ENCODE measurements around the gene SLC15A3.

Gene SLC15A3

GRCh38 chr11:60930394-60930793 is 21.6 kb downstream of the SLC15A3 start:
- no peak overlapping the region for H2AFZ ChIP-seq (ENCODE audit: low read depth, low read length)
- no peaks in the 10 kb centered on the region for H3K27me3 ChIP-seq (ENCODE audit: insufficient read depth, low read length)
- H3K36me3 ChIP-seq (ENCODE audit: insufficient read depth, low read length): peaks cover 73% of the 10 kb centered on the region
- peaks cover 15% of the 10 kb centered on the region for H3K4me1 ChIP-seq (ENCODE audit: insufficient read depth, low read length)
- no peaks in the 10 kb centered on the region for H3K9me3 ChIP-seq (ENCODE audit: low read length)
- H3K4me3 ChIP-seq (ENCODE audit: low read length): no peak overlapping the region

DNA sequence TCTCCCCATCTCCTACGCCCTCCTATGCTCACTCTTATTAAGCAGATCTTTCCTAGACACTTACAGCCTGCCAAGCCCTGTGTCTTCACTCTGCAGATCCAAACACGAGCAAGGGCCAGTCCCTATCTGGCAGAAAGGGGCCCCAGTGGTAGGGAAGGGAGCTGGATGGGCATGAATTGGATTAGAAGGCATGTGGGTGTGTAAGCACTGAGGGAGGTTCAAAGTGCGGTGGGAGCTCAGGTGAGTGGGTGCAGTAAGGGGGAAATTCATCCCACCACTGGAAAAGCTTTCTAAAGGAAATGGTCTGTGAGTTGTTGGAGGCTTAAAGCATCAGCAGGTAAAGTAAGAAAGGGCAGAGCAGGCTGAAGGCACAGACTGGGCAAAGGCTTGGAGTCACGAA is 22.2 kb downstream of the SLC15A3 start:
- Histone ChIP-seq H2AFZ (ENCODE audit: low read depth, low read length) (no peak overlapping the region), H3K36me3 (ENCODE audit: insufficient read depth, low read length) (peaks cover 68% of the 10 kb centered on the region)

DNA sequence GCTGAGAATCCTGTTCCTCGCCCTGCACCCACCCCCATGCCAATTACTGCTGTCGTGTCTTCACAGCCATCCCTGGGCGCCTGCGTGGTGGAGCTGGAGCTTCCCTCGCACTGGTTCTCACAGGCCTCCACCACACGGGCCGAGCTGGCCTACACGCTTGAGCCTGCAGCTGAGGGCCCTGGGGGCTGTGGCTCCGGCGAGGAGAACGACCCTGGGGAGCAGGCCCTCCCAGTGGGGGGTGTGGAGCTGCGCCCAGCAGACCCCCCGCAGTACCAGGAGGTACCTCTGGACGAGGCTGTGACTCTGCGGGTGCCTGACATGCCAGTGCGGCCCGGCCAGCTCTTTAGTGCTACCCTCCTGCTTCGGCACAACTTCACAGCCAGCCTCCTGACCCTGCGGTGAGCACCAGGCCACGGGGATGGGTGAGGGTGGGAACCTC is 23.4 kb downstream of the SLC15A3 start:
- Histone ChIP-seq H2AFZ (ENCODE audit: low read depth, low read length) (no peak overlapping the region), H3K4me1 (ENCODE audit: insufficient read depth, low read length) (peaks cover 24% of the 10 kb centered on the region), H3K36me3 (ENCODE audit: insufficient read depth, low read length) (peaks cover 62% of the 10 kb centered on the region), H3K9me3 (ENCODE audit: low read length) (no peaks in the 10 kb centered on the region), H3K27me3 (ENCODE audit: insufficient read depth, low read length) (no peaks in the 10 kb centered on the region), H3K4me3 (ENCODE audit: low read length) (no peak overlapping the region)

More for the DNA sequence above, 22.2 kb downstream of the SLC15A3 start:
- Histone ChIP-seq H3K4me3 (ENCODE audit: low read length) (no peak overlapping the region), H3K27me3 (ENCODE audit: insufficient read depth, low read length) (no peaks in the 10 kb centered on the region), H3K4me1 (ENCODE audit: insufficient read depth, low read length) (peaks cover 19% of the 10 kb centered on the region), H3K9me3 (ENCODE audit: low read length) (no peaks in the 10 kb centered on the region)

DNA sequence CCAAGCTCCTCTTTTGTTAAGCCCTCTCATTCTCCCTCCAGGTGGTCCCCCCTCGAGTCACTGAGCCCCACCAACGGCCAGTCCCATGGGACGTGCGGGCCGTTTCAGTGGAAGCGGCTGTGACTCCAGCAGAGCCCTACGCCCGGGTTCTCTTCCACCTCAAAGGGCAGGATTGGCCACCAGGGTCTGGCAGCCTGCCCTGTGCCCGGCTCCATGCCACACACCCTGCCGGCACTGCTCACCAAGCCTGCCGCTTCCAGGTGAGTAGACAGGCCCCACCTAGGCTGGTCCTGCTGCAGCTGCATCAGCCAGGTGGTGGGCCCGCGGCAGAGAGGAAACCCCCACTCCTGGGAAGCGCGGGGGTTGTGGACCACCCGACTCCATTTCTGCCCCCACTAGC is 24.4 kb downstream of the SLC15A3 start:
- H3K36me3 ChIP-seq (ENCODE audit: insufficient read depth, low read length): peaks cover 60% of the 10 kb centered on the region
- peaks cover 21% of the 10 kb centered on the region for H3K4me1 ChIP-seq (ENCODE audit: insufficient read depth, low read length)
- no peak overlapping the region for H2AFZ ChIP-seq (ENCODE audit: low read depth, low read length)
- no peak overlapping the region for H3K4me3 ChIP-seq (ENCODE audit: low read length)
- H3K27me3 ChIP-seq (ENCODE audit: insufficient read depth, low read length): no peaks in the 10 kb centered on the region
- H3K9me3 ChIP-seq (ENCODE audit: low read length): no peaks in the 10 kb centered on the region

DNA sequence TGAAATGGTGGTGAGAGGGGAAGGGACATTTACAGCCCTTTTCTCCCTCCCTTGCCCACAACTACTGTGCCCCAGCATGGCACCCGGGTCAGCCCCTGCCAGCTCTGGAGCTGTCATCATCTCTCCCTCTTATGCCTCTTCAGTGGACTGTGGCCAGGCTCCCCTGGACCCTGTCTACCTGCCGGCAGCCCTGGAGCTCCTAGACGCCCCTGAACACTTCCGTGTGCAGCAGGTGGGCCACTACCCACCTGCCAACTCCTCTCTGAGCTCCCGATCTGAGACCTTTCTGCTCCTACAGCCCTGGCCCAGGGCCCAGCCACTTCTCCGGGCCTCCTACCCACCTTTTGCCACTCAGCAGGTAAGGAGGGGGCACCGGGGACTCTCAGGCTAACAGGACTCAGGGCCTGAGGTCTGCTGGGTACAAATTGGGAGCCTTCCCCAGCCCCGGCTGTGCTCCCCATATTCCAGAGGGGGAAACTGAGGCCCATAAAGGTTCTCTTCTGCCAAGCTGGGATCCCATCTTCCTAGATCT is 24.8 kb downstream of the SLC15A3 start:
- no peaks in the 10 kb centered on the region for H3K27me3 ChIP-seq (ENCODE audit: insufficient read depth, low read length)
- H3K4me3 ChIP-seq (ENCODE audit: low read length): no peak overlapping the region
- no peaks in the 10 kb centered on the region for H3K9me3 ChIP-seq (ENCODE audit: low read length)
- H2AFZ ChIP-seq (ENCODE audit: low read depth, low read length): no peak overlapping the region
- peaks cover 60% of the 10 kb centered on the region for H3K36me3 ChIP-seq (ENCODE audit: insufficient read depth, low read length)
- H3K4me1 ChIP-seq (ENCODE audit: insufficient read depth, low read length): peaks cover 21% of the 10 kb centered on the region

DNA sequence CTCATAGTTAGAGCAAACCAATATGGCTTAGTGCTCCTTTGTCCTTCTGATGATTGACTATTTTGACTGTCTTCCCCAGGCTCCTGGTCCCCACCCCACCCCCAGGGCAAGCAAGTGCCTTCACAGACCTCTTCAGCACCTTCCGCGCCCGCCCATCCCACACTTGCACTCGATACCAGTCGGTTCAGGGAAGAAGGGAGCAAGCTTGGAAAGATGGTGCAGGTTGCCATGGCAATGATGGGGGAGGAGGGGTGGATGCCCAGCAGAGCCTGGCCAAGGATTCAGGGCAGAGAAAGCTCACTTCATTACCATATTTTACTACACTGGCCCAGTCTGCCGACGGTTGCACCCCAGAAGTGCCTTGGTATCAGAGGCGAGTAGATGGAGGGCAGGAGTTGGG is 25.5 kb downstream of the SLC15A3 start:
- H3K27me3 ChIP-seq (ENCODE audit: insufficient read depth, low read length): no peaks in the 10 kb centered on the region
- H2AFZ ChIP-seq (ENCODE audit: low read depth, low read length): no peak overlapping the region
- H3K36me3 ChIP-seq (ENCODE audit: insufficient read depth, low read length): peaks cover 60% of the 10 kb centered on the region
- peaks cover 21% of the 10 kb centered on the region for H3K4me1 ChIP-seq (ENCODE audit: insufficient read depth, low read length)
- H3K9me3 ChIP-seq (ENCODE audit: low read length): no peaks in the 10 kb centered on the region
- H3K4me3 ChIP-seq (ENCODE audit: low read length): no peak overlapping the region

GRCh38 chr11:60925868-60926267 is 26.1 kb downstream of the SLC15A3 start:
- H3K36me3 ChIP-seq (ENCODE audit: insufficient read depth, low read length): peaks cover 60% of the 10 kb centered on the region
- no peaks in the 10 kb centered on the region for H3K9me3 ChIP-seq (ENCODE audit: low read length)
- peaks cover 21% of the 10 kb centered on the region for H3K4me1 ChIP-seq (ENCODE audit: insufficient read depth, low read length)
- H3K4me3 ChIP-seq (ENCODE audit: low read length): peak overlapping the region; percentile 80
- no peak overlapping the region for H2AFZ ChIP-seq (ENCODE audit: low read depth, low read length)
- H3K27me3 ChIP-seq (ENCODE audit: insufficient read depth, low read length): no peaks in the 10 kb centered on the region

GRCh38 chr11:60924906-60925853 is 26.8 kb downstream of the SLC15A3 start:
- peak overlapping the region; percentile 39 for H2AFZ ChIP-seq (ENCODE audit: low read depth, low read length)
- peaks cover 61% of the 10 kb centered on the region for H3K36me3 ChIP-seq (ENCODE audit: insufficient read depth, low read length)
- H3K4me1 ChIP-seq (ENCODE audit: insufficient read depth, low read length): peaks cover 21% of the 10 kb centered on the region
- H3K9me3 ChIP-seq (ENCODE audit: low read length): no peaks in the 10 kb centered on the region
- no peaks in the 10 kb centered on the region for H3K27me3 ChIP-seq (ENCODE audit: insufficient read depth, low read length)
- peak overlapping the region; percentile 80 for H3K4me3 ChIP-seq (ENCODE audit: low read length)

DNA sequence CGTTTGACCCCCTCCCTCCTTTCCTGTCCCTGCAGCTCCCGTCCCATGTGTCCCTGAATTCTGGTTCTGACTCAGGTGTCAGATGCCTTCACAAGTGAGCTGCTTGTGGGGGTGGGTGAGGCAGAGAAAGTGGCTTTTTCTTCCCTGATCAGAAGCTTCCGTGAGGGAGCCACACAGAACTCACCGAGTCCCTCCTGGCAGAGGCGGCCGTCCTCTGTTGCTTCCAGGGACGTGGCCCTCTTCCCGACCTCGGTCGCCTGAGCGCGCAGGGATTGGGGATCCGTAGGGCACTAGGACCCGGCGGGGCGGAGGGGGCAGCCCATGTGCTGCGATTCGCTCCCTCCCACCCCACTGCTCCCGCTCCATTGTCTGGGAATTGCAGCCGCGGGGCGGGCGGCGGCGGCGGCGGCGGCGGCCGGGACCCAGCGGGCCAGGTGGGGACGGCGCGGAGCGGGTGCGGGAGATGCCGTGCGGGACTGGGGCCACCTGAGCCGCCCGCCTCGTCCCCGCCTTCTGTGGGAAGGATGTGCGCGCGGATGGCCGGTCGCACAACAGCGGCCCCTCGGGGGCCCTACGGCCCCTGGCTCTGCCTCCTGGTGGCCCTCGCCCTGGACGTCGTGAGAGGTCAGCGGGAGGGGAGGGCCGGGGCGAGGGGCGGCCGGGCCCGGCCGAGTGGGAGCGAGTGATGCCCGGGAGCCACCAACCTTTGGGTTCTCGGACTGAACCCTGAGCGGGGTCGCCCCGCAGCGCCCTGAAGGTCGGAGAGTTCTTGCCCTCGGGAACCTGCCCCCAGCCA is 27.7 kb downstream of the SLC15A3 start, which contains the start of gene TMEM132A:
Gene TMEM132A (plus strand): TSS at position 351 of the 796 bp plus-strand sequence. CDS start 174 bp downstream, at position 525.
- Histone ChIP-seq H2AFZ (ENCODE audit: low read depth, low read length) (peak within 1 kb of the TSS; percentile 39), H3K4me3 (ENCODE audit: low read length) (peak within 1 kb of the TSS; percentile 80), H3K27me3 (ENCODE audit: insufficient read depth, low read length) (no peaks in the 10 kb centered on the region), H3K36me3 (ENCODE audit: insufficient read depth, low read length) (peaks cover 61% of the 10 kb centered on the region), H3K4me1 (ENCODE audit: insufficient read depth, low read length) (peaks cover 21% of the 10 kb centered on the region), H3K9me3 (ENCODE audit: low read length) (no peaks in the 10 kb centered on the region)

- Histone ChIP-seq H3K4me1 (ENCODE audit: insufficient read depth, low read length) (peaks cover 21% of the 10 kb centered on the region), H3K27me3 (ENCODE audit: insufficient read depth, low read length) (no peaks in the 10 kb centered on the region), H3K36me3 (ENCODE audit: insufficient read depth, low read length) (peaks cover 58% of the 10 kb centered on the region), H2AFZ (ENCODE audit: low read depth, low read length) (no peak overlapping the region), H3K9me3 (ENCODE audit: low read length) (no peaks in the 10 kb centered on the region), H3K4me3 (ENCODE audit: low read length) (peak overlapping the region; percentile 80)
Observed at GRCh38 chr11:60923800-60924109, 28.2 kb downstream of the SLC15A3 start.

- peaks cover 21% of the 10 kb centered on the region for H3K4me1 ChIP-seq (ENCODE audit: insufficient read depth, low read length)
- peaks cover 54% of the 10 kb centered on the region for H3K36me3 ChIP-seq (ENCODE audit: insufficient read depth, low read length)
- H3K4me3 ChIP-seq (ENCODE audit: low read length): no peak overlapping the region
- no peaks in the 10 kb centered on the region for H3K9me3 ChIP-seq (ENCODE audit: low read length)
- no peak overlapping the region for H2AFZ ChIP-seq (ENCODE audit: low read depth, low read length)
- no peaks in the 10 kb centered on the region for H3K27me3 ChIP-seq (ENCODE audit: insufficient read depth, low read length)
Observed at GRCh38 chr11:60923326-60923725, 28.6 kb downstream of the SLC15A3 start.

GRCh38 chr11:60922906-60923305 is 29.1 kb downstream of the SLC15A3 start:
- H3K27me3 ChIP-seq (ENCODE audit: insufficient read depth, low read length): no peaks in the 10 kb centered on the region
- peaks cover 51% of the 10 kb centered on the region for H3K36me3 ChIP-seq (ENCODE audit: insufficient read depth, low read length)
- H3K4me3 ChIP-seq (ENCODE audit: low read length): no peak overlapping the region
- no peaks in the 10 kb centered on the region for H3K9me3 ChIP-seq (ENCODE audit: low read length)
- peaks cover 21% of the 10 kb centered on the region for H3K4me1 ChIP-seq (ENCODE audit: insufficient read depth, low read length)
- no peak overlapping the region for H2AFZ ChIP-seq (ENCODE audit: low read depth, low read length)
